Body of pancreas (tissue), 4 donors: ENCODE results near the gene ZFC3H1. TPM values are rescaled to one million over a fixed set of nuclear protein-coding genes. Genes with fewer than 3 reads are reported as not detected.
"Not testable (repeated sequence)": the region's sequence is repeated elsewhere in the genome, so short reads cannot be mapped to it uniquely, and the experiment has no call there.

ENCODE experiments used
- ATAC-seq: fragments of 150-250 bp; one replicate; pipeline ENCODE4 v1.9.1; 2016
- DNase-seq, 4 donors: peaks; one replicate each; pipeline ENCODE4 v3.0.0-alpha.2; 2019
- H3K27ac ChIP-seq, 4 donors: fragments of 200-600 bp; sonication (generic); 1 replicate in 3 of 4; 2 replicates in 1 of 4; pipeline versions ENCODE4 v1.5.1 to v1.6.1; 2016 to 2019; ENCODE audit warnings: mild to moderate bottlenecking in 1 of 4, mixed read lengths in 1 of 4, moderate library complexity in 1 of 4
- H3K27me3 ChIP-seq, 2 donors: fragments of 200-600 bp; sonication (generic); one replicate each; pipeline ENCODE4 v1.6.0; 2016; ENCODE audit warnings: mild to moderate bottlenecking in 1 of 2
- H3K36me3 ChIP-seq, 2 donors: fragments of 200-600 bp; sonication (generic); replicated peaks in 1 of 2; 2 replicates each; pipeline ENCODE4 v1.5.1; 2016; ENCODE audit warnings: low read depth in 2 of 2; ENCODE audit not compliant: insufficient read depth in 1 of 2
- H3K4me1 ChIP-seq: fragments of 200-600 bp; sonication (generic); one replicate; pipeline ENCODE4 v1.6.0; 2016
- H3K4me3 ChIP-seq, 2 donors: fragments of 200-600 bp; sonication (generic); 1 replicate in 1 of 2; 2 replicates in 1 of 2; pipeline ENCODE4 v1.5.1; 2016 to 2019
- H3K9me3 ChIP-seq, 3 donors: fragments of 200-600 bp; sonication (generic); 1 replicate in 2 of 3; 2 replicates in 1 of 3; pipeline ENCODE4 v1.5.1; 2016
- CTCF ChIP-seq, 7 experiments: fragments of 450-650 bp in 4 of 7; fragments of 200-600 bp in 3 of 7; sonication (generic) in 3 of 7; IDR thresholded peaks; one replicate each; pipeline ENCODE4 v1.5.1; 2016 to 2019; ENCODE audit warnings: antibody characterized with exemption in 7 of 7
- POLR2A ChIP-seq, 3 donors: fragments of 450-650 bp; IDR thresholded peaks; one replicate each; pipeline ENCODE4 v1.6.1; 2016; ENCODE audit warnings: antibody characterized with exemption in 3 of 3, mild to moderate bottlenecking in 2 of 3
- WGBS, 2 donors: methylation state at CpG; one replicate each; pipeline ENCODE4 v1.1.5; 2017; 5-methylcytosine and 5-hydroxymethylcytosine counted together
- intact Hi-C: fragments of 100-400 bp; cut with DNase I; formaldehyde crosslinking; loops from one replicate; pipeline ENCODE4 v1.15.1; 2023
- total RNA-seq, 2 donors: library from RNA; depleted of rRNA; stranded (reverse); fragments of >200 nt; gene quantifications; one replicate each; pipeline ENCODE4 v1.1.0, GENCODE V29; 2016

ZFC3H1 gene
- total RNA-seq, 2 donors from 2014 or later: 36.1 to 116 TPM

- intact Hi-C loops: no loop called here
- Histone ChIP-seq H3K27ac (no peak overlapping the region), H3K36me3 (no peaks in the 10 kb centered on the region), H3K4me1 (no peaks in the 10 kb centered on the region), H3K9me3 (no peaks in the 10 kb centered on the region), H3K4me3 (no peak overlapping the region), H3K27me3 (no peaks in the 10 kb centered on the region)
- ATAC-seq: no peak
- TF ChIP-seq POLR2A (IDR thresholded peaks at IDR 0.05) (no peak), CTCF (IDR thresholded peaks at IDR 0.05) (no peak)
- DNase-seq: no peak
- WGBS, 2 donors: 80 to 81% methylated on average over 2 of the region's 2 CpGs
Observed at GRCh38 chr12:71704920-71705319, 41.3 kb upstream of the ZFC3H1 start.

DNA sequence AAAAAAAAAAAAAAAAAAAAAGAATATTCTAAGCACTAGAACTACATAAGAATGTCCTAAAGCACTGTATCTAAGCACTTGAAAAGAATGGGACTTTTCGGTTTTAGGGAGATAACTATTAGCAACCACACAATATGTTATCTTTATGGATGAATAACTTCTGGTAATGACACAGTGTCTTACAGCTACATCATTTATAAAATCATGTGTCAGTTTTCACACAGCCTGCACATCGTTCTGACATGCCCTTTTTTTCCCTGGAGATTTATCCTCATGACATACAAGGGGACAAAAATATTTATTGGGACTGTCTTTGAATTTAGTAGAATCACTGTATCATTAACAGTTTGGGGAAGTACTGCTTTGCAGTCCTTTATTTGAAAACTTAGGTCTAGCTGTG lies 39.6 kb upstream of the ZFC3H1 start:
- DNase-seq (no peak), ATAC-seq (no peak)
- intact Hi-C loops: no loop called here
- WGBS, 2 donors: 71 to 76% methylated on average over 2 of the region's 2 CpGs
- Histone ChIP-seq H3K27ac (no peak overlapping the region), H3K9me3 (no peaks in the 10 kb centered on the region), H3K36me3 (peaks cover 4 to 5% of the 10 kb centered on the region in 2 donors), H3K4me3 (no peak overlapping the region), H3K27me3 (no peaks in the 10 kb centered on the region), H3K4me1 (no peaks in the 10 kb centered on the region)
- TF ChIP-seq POLR2A (IDR thresholded peaks at IDR 0.05) (no peak), CTCF (IDR thresholded peaks at IDR 0.05) (no peak)

GRCh38 chr12:71702590-71702989 lies 38.9 kb upstream of the ZFC3H1 start:
- Histone ChIP-seq H3K27me3 (no peaks in the 10 kb centered on the region), H3K4me1 (no peaks in the 10 kb centered on the region), H3K9me3 (no peaks in the 10 kb centered on the region), H3K36me3 (peaks cover 4 to 5% of the 10 kb centered on the region in 2 donors), H3K27ac (no peak overlapping the region), H3K4me3 (no peak overlapping the region)
- TF ChIP-seq CTCF (IDR thresholded peaks at IDR 0.05) (no peak), POLR2A (IDR thresholded peaks at IDR 0.05) (no peak)
- 95 to 98% methylated on average over 5 of the region's 5 CpGs for WGBS, 2 donors
- ATAC-seq: no peak
- intact Hi-C loops: no loop called here
- no peak for DNase-seq

DNA sequence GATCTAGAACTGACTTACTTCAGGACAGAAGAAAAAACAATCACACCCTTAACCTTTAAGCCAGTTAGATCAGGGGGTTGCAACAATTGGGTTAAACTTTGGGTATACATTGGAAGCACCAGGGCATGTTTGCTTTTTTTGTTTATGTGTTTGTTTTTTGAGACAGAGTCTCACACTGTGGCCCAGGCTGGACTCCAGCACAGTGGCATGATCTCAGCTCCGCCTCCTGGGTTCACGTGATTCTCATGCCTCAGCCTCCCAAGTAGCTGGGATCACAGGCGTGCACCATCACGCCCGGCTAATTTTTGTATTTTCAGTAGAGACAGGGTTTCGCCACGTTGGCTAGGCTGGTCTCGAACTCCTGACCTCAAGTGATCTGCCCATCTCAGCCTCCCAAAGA lies 38.5 kb upstream of the ZFC3H1 start:
- DNase-seq, H3K36me3 ChIP-seq, H3K27me3 ChIP-seq, ATAC-seq, H3K4me3 ChIP-seq, H3K27ac ChIP-seq, H3K4me1 ChIP-seq, intact Hi-C loops, H3K9me3 ChIP-seq: not testable (repeated sequence)
- WGBS, 2 donors: 92 to 93% methylated on average over 8 of the region's 8 CpGs

DNA sequence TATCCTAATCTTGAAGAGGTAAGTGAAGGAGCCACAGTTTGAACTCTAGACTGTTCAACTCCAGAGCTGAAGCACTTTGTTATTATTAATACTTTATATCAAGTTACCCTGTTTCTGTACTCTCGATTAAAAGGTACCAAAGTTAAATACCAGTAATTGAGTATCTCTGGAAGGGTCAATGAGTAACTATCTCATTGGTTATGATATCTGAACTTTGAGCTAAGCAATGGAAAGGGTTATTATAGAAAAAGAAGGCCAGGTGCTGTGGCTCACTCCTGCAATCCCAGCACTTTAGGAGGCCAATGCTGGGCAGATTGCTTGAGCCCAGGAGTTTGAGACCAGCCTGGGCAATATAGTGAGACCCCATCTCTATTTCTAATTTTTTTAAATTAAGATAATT lies 32.1 kb upstream of the ZFC3H1 start:
- Histone ChIP-seq H3K4me1 (peaks cover 12% of the 10 kb centered on the region), H3K27me3 (no peaks in the 10 kb centered on the region), H3K9me3 (no peaks in the 10 kb centered on the region), H3K4me3 (no peak overlapping the region), H3K27ac (no peak overlapping the region), H3K36me3 (peaks cover 4 to 5% of the 10 kb centered on the region in 2 donors)
- ATAC-seq (no peak), DNase-seq (no peak)
- 38 to 70% methylated on average over 1 of the region's 1 CpG for WGBS, 2 donors
- intact Hi-C loops: no loop called here
- TF ChIP-seq CTCF (IDR thresholded peaks at IDR 0.05): no peak
- TF ChIP-seq POLR2A (IDR thresholded peaks at IDR 0.05): no peak
